Measurements from ENCODE around the gene PIEZO1.

DNA sequence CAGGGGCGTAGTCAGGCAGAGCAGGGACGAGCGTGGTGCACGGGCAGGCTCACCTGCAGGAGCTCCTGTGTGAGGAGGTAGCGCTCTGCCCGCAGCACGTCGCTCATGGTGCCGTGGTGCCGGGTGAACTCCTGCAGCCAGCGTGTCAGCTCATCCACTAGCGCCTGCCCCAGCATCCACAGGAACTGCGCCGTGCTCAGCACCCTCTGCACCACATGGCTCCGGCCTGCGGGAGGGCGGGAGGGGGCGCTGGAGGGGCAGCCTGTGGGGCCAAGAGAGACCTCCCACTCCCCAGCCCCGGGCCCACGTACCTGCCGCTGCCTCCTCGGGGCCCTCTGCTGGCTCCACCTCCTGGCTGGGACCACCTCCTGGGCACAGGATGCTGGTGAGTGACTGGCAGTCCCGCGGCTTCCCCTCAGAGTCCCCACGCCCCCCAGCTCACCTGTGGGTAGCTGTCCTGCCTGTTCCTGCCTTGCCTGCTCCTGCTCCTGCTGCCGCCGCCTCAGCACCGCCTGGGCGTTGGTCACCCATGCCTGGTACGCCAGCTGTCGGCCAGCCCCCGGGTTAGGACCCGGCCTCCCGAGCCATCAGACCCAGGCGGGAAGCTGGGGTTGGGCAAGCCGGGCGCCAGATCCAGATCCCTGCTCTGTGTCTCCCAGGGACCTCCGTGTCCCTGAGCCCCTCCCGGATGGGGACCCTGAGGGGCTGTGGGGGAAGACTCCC is 62.1 kb downstream of the PIEZO1 start:
- TF ChIP-seq POLR2AphosphoS5 (IDR thresholded peaks at IDR 0.05; ENCODE audit: control insufficient read depth, insufficient read depth, low read depth, low read length) (no peak), SP2 (IDR thresholded peaks at IDR 0.05; ENCODE audit: extremely low read depth, low read depth, low read length, poor library complexity, severe bottlenecking) (no peak), BHLHE40 (IDR thresholded peaks at IDR 0.05; ENCODE audit: low read length) (no peak), EZH2 (IDR thresholded peaks at IDR 0.05; ENCODE audit: borderline replicate concordance, low read depth, low read length) (no peak)
- TF ChIP-seq, protein P1, sequence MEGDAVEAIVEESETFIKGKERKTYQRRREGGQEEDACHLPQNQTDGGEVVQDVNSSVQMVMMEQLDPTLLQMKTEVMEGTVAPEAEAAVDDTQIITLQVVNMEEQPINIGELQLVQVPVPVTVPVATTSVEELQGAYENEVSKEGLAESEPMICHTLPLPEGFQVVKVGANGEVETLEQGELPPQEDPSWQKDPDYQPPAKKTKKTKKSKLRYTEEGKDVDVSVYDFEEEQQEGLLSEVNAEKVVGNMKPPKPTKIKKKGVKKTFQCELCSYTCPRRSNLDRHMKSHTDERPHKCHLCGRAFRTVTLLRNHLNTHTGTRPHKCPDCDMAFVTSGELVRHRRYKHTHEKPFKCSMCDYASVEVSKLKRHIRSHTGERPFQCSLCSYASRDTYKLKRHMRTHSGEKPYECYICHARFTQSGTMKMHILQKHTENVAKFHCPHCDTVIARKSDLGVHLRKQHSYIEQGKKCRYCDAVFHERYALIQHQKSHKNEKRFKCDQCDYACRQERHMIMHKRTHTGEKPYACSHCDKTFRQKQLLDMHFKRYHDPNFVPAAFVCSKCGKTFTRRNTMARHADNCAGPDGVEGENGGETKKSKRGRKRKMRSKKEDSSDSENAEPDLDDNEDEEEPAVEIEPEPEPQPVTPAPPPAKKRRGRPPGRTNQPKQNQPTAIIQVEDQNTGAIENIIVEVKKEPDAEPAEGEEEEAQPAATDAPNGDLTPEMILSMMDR (IDR thresholded peaks at IDR 0.05 in 2 of 3, conservative IDR thresholded peaks at IDR 0.05 in 1 of 3; ENCODE audit: insufficient read depth in 2 of 3, low read depth in 1 of 3, low read length in 3 of 3), result no peak
